Fibroblast of lung (primary cell): ENCODE measurements around the gene MBOAT1. TPM values are rescaled to one million over a fixed set of nuclear protein-coding genes. Genes with fewer than 3 reads are reported as not detected.

Source experiments
- DNase-seq, 2 donors: peaks; one replicate each; pipeline versions ENCODE4 v3.0.0 to v3.0.0-alpha.2; 2010; ENCODE audit warnings: low read depth in 2 of 2
- H2AFZ ChIP-seq: 2 replicates; pipeline ENCODE4 v1.5.1; 2012; ENCODE audit warnings: low read length, control low read depth, inconsistent platforms
- H3K27ac ChIP-seq: 2 replicates; pipeline ENCODE4 v1.5.1; 2011; ENCODE audit warnings: low read length, control low read depth; ENCODE audit not compliant: insufficient read depth
- H3K27me3 ChIP-seq: 2 replicates; pipeline ENCODE4 v1.5.1; 2011; ENCODE audit warnings: mild to moderate bottlenecking, low read length; ENCODE audit not compliant: control insufficient read depth, insufficient read depth
- H3K36me3 ChIP-seq: 2 replicates; pipeline ENCODE4 v1.5.1; 2011; ENCODE audit warnings: low read length; ENCODE audit not compliant: control insufficient read depth, insufficient read depth
- H3K4me1 ChIP-seq: 2 replicates; pipeline ENCODE4 v1.5.1; 2011; ENCODE audit warnings: low read length; ENCODE audit not compliant: control insufficient read depth, insufficient read depth; ENCODE audit errors: extremely low read depth
- H3K4me2 ChIP-seq: 2 replicates; pipeline ENCODE4 v1.5.1; 2011; ENCODE audit warnings: low read length, control low read depth; ENCODE audit not compliant: insufficient read depth; ENCODE audit errors: extremely low read depth
- H3K4me3 ChIP-seq, 4 experiments: fragments of 200-600 bp in 1 of 4; sonication (generic) in 1 of 4; replicated peaks in 1 of 4; 2 replicates each; pipeline ENCODE4 v1.5.1; 2011 to 2016; ENCODE audit warnings: low read length in 4 of 4, low read depth in 3 of 4, mild to moderate bottlenecking in 3 of 4, control low read depth in 2 of 4, inconsistent platforms in 1 of 4, mixed read lengths in 1 of 4; ENCODE audit not compliant: insufficient read depth in 1 of 4; ENCODE audit errors: control extremely low read depth in 1 of 4
- H3K79me2 ChIP-seq: 2 replicates; pipeline ENCODE4 v1.5.1; 2012; ENCODE audit warnings: mild to moderate bottlenecking, low read length, inconsistent platforms; ENCODE audit not compliant: control insufficient read depth, insufficient read depth
- H3K9ac ChIP-seq: 2 replicates; pipeline ENCODE4 v1.5.1; 2011; ENCODE audit warnings: mild to moderate bottlenecking, low read length, control low read depth; ENCODE audit not compliant: insufficient read depth
- H3K9me3 ChIP-seq: 2 replicates; pipeline ENCODE4 v1.5.1; 2012; ENCODE audit warnings: low read depth, low read length; ENCODE audit not compliant: control insufficient read depth, insufficient read depth
- H4K20me1 ChIP-seq: 2 replicates; pipeline ENCODE4 v1.5.1; 2011; ENCODE audit warnings: low read length; ENCODE audit not compliant: control insufficient read depth, insufficient read depth; ENCODE audit errors: extremely low read depth
- EZH2 ChIP-seq: IDR thresholded peaks from 2 replicates; pipeline ENCODE4 v1.5.1; 2012; ENCODE audit warnings: low read length, control low read depth, mild to moderate bottlenecking; ENCODE audit errors: missing control alignments
- polyA plus RNA-seq, 2 donors: library from polyadenylated mRNA; depleted of rRNA in 1 of 2; stranded (reverse) in 1 of 2; unstranded in 1 of 2; fragments of >200 nt; gene quantifications; 2 replicates each; pipeline ENCODE4 v1.2.1, GENCODE V29; 2011 to 2012; ENCODE audit warnings: missing spikeins in 1 of 2
- total RNA-seq: library from RNA; depleted of rRNA; stranded (reverse); fragments of >200 nt; gene quantifications from 2 replicates; pipeline ENCODE4 v1.2.1, GENCODE V29; 2014
- TF ChIP-seq, protein P1 (sequence below), 2 donors: IDR thresholded peaks in 1 of 2; conservative IDR thresholded peaks in 1 of 2; 1 replicate in 1 of 2; 2 replicates in 1 of 2; pipeline ENCODE4 v1.5.1; 2011 to 2012; ENCODE audit warnings: low read length in 2 of 2, control low read depth in 1 of 2, inconsistent platforms in 1 of 2, low read depth in 1 of 2, mild to moderate bottlenecking in 1 of 2

Gene MBOAT1
- total and polyA plus RNA-seq, 2 donors (not counting 1 experiment from before 2014, with no cell fraction given): 3.1 to 6.6 TPM

DNA sequence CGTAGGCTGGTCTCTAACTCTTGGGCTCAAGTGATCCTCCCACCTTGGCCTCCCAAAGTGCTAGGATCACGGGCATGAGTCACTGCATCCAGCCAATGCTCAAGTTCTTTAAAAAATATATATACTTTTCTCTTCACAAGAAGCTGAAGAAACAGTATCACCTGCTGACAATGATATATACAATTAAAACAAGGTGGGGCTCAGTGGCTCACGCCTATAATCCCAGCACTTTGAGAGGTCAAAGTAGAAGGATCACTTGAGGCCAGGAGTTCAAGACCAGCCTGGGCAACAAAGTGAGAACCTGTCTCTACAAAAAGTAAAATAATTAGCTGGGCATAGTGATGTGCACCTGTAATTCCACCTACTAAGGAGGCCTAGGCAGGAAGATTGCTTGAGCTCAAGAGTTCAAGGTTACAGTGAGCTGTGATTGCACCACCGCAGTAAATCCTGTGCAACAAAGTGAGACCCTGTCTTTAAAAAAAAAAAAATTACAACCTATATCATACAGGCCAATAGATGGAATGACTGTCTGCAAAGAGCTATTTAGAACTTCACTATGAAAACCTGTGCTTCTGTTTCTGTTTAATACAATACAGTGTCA, 36.4 kb downstream of the MBOAT1 start:
- no peaks in the 10 kb centered on the region for H4K20me1 ChIP-seq
- no peak for DNase-seq
- H3K9ac ChIP-seq: no peak overlapping the region
- no peak overlapping the region for H3K27ac ChIP-seq
- H3K4me2 ChIP-seq: no peak overlapping the region
- H3K27me3 ChIP-seq: no peaks in the 10 kb centered on the region
- no peaks in the 10 kb centered on the region for H3K36me3 ChIP-seq
- H2AFZ ChIP-seq: no peak overlapping the region
- H3K79me2 ChIP-seq: no peaks in the 10 kb centered on the region
- no peaks in the 10 kb centered on the region for H3K4me1 ChIP-seq
- H3K4me3 ChIP-seq: no peak overlapping the region
- TF ChIP-seq, protein P1, sequence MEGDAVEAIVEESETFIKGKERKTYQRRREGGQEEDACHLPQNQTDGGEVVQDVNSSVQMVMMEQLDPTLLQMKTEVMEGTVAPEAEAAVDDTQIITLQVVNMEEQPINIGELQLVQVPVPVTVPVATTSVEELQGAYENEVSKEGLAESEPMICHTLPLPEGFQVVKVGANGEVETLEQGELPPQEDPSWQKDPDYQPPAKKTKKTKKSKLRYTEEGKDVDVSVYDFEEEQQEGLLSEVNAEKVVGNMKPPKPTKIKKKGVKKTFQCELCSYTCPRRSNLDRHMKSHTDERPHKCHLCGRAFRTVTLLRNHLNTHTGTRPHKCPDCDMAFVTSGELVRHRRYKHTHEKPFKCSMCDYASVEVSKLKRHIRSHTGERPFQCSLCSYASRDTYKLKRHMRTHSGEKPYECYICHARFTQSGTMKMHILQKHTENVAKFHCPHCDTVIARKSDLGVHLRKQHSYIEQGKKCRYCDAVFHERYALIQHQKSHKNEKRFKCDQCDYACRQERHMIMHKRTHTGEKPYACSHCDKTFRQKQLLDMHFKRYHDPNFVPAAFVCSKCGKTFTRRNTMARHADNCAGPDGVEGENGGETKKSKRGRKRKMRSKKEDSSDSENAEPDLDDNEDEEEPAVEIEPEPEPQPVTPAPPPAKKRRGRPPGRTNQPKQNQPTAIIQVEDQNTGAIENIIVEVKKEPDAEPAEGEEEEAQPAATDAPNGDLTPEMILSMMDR (conservative IDR thresholded peaks at IDR 0.05 in 1 of 2, IDR thresholded peaks at IDR 0.05 in 1 of 2; ENCODE audit: low read depth in 1 of 2, low read length in 2 of 2): no peak
- TF ChIP-seq EZH2: no peak
- H3K9me3 ChIP-seq: no peaks in the 10 kb centered on the region

GRCh38 chr6:20173833-20174792, 38.2 kb downstream of the MBOAT1 start:
- no peak overlapping the region for H3K4me2 ChIP-seq
- H3K4me1 ChIP-seq: no peaks in the 10 kb centered on the region
- H3K27me3 ChIP-seq: no peaks in the 10 kb centered on the region
- no peak overlapping the region for H2AFZ ChIP-seq
- H3K4me3 ChIP-seq: no peak overlapping the region
- no peak overlapping the region for H3K9ac ChIP-seq
- no peak overlapping the region for H3K27ac ChIP-seq
- no peaks in the 10 kb centered on the region for H3K36me3 ChIP-seq
- H3K9me3 ChIP-seq: no peaks in the 10 kb centered on the region
- no peaks in the 10 kb centered on the region for H3K79me2 ChIP-seq
- no peaks in the 10 kb centered on the region for H4K20me1 ChIP-seq
- DNase-seq: no peak
- TF ChIP-seq, protein P1 (conservative IDR thresholded peaks at IDR 0.05 in 1 of 2, IDR thresholded peaks at IDR 0.05 in 1 of 2; ENCODE audit: low read depth in 1 of 2, low read length in 2 of 2): no peak
- TF ChIP-seq EZH2: no peak

DNA sequence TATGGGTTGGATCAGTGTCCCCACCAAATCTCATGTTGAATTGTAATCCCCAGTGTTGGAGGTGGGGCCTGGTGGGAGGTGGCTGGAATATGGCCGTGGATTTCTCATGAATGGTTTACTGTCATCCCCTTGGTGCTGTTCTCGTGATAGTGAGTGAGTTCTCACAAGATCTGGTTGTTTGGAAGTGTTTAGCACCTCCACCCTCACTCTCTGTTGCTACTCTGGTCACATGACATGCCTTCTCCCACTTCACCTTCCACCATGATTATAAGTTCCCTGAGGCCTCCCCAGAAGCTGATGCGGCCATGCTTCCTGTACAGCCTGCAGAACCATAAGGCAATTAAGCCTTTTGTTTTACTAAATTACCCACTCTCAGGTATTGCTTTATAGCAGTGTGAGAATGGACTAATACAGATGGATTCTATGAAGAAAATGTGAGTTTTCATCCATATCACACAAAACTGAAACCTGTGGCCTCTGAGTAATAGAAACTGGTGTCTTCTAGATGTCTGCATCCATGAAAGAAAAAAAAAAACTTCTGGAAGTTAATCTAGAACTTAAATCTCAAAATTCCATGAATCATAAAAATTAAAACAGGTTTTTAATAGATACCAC, 39.3 kb downstream of the MBOAT1 start:
- Histone ChIP-seq H4K20me1 (no peaks in the 10 kb centered on the region), H3K9ac (no peak overlapping the region), H3K4me1 (no peaks in the 10 kb centered on the region), H3K4me3 (no peak overlapping the region), H2AFZ (no peak overlapping the region), H3K36me3 (no peaks in the 10 kb centered on the region), H3K27ac (no peak overlapping the region), H3K27me3 (no peaks in the 10 kb centered on the region), H3K79me2 (no peaks in the 10 kb centered on the region), H3K4me2 (no peak overlapping the region), H3K9me3 (no peaks in the 10 kb centered on the region)
- no peak for DNase-seq
- no peak for TF ChIP-seq EZH2
- TF ChIP-seq, protein P1 (conservative IDR thresholded peaks at IDR 0.05 in 1 of 2, IDR thresholded peaks at IDR 0.05 in 1 of 2; ENCODE audit: low read depth in 1 of 2, low read length in 2 of 2): no peak
